Large intestine (tissue), 3 donors: ENCODE results near the gene KEL. TPM values are rescaled to one million over a fixed set of nuclear protein-coding genes. Genes with fewer than 3 reads are reported as not detected.

Source experiments
- DNase-seq, 2 donors: peaks; one replicate each; pipeline versions ENCODE4 v3.0.0 to v3.0.0-alpha.2; 2013
- H3K27ac ChIP-seq: one replicate; pipeline ENCODE4 v1.5.1; 2013; ENCODE audit warnings: low read length
- H3K27me3 ChIP-seq: 2 replicates; pipeline ENCODE4 v1.6.1; 2013; ENCODE audit warnings: low read length; ENCODE audit not compliant: control insufficient read depth, insufficient read depth
- H3K36me3 ChIP-seq: 2 replicates; pipeline ENCODE4 v1.6.1; 2013; ENCODE audit warnings: low read length; ENCODE audit not compliant: control insufficient read depth, insufficient read depth
- H3K4me1 ChIP-seq: one replicate; pipeline ENCODE4 v1.6.1; 2013; ENCODE audit warnings: low read length; ENCODE audit not compliant: control insufficient read depth, insufficient read depth
- H3K4me3 ChIP-seq: one replicate; pipeline ENCODE4 v1.5.1; 2013; ENCODE audit warnings: low read length
- H3K9me3 ChIP-seq: one replicate; pipeline ENCODE4 v1.6.1; 2013; ENCODE audit warnings: mild to moderate bottlenecking, low read depth, low read length, moderate library complexity; ENCODE audit not compliant: control insufficient read depth
- WGBS: methylation state at CpG from one replicate; pipeline ENCODE4 v1.1.5; 2013; ENCODE audit warnings: low lambda C conversion rate; ENCODE audit not compliant: insufficient coverage; 5-methylcytosine and 5-hydroxymethylcytosine counted together
- polyA plus RNA-seq: library from polyadenylated mRNA; unstranded; fragments of 120-200 nt; gene quantifications from one replicate; pipeline ENCODE4 v1.2.1, GENCODE V29; 2013

KEL gene
- polyA plus RNA-seq, 1 donor = 181 TPM

GRCh38 chr7:142962991-142963390 lies 828 bp upstream of the KEL start:
- no peak for DNase-seq
- peaks cover 6% of the 10 kb centered on the region for H3K4me1 ChIP-seq
- H3K9me3 ChIP-seq = no peaks in the 10 kb centered on the region
- no peaks in the 10 kb centered on the region for H3K27me3 ChIP-seq
- H3K27ac ChIP-seq = no peak overlapping the region
- no CpG with 5 or more reads among the region's 1 CpG for WGBS
- H3K4me3 ChIP-seq = no peak overlapping the region
- no peaks in the 10 kb centered on the region for H3K36me3 ChIP-seq

DNA sequence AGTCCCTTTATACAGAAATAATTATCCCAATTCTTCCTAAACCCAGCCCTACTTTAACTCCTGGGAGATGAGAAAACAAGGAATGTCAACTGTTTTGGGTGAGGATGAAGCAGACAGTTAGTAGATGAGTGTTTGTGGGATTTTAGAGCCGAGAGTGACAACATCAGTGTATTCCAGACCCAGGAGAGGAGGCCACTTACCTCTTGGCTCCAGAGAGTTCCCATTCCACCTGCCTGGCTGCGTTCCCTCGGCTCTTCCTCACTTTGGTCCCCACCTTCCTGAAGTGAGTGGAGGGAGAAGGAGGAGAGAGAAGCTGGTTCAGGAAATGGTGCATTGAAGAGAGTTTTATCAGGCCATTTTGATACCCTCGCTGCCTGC lies 579 bp downstream of the KEL start:
- no CpG with 5 or more reads among the region's 4 CpGs for WGBS

DNA sequence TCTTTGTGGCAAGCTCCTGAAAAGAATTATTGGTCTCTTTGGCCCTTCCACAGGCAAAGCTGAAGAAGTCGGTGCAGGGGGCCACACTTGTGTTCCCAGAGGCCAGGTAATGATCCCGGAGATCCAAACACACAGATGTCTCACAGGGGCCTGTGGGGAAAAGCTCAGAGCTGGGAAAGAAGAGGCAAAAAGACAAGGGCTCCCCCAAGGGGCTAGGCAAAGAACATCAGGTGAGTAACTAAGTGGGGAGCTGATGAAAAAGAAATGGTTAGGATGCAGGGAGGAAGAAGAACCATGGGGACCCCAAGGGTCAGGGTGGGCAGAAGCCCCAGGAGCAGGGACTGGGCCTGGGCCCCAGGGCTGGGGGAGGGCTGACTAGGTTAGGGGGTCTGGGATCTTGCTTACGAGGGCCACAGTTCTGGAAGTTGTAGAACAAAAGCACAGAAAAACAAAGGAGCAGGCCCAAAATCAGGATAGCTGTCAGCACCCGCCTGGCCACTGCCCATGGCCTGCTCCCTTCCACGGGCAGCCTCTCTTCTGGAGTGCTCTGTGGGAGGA lies 1.1 kb downstream of the KEL start:
- no peaks in the 10 kb centered on the region for H3K36me3 ChIP-seq
- H3K4me3 ChIP-seq = peak overlapping the region; percentile 41
- WGBS = 100% methylated on average over 1 of the region's 5 CpGs

More for the DNA sequence above, 579 bp downstream of the KEL start:
- Histone ChIP-seq H3K4me3 (peak overlapping the region; percentile 41), H3K27ac (peak overlapping the region; percentile 43), H3K9me3 (no peaks in the 10 kb centered on the region), H3K27me3 (no peaks in the 10 kb centered on the region), H3K4me1 (peaks cover 18% of the 10 kb centered on the region), H3K36me3 (no peaks in the 10 kb centered on the region)
- no peak for DNase-seq

GRCh38 chr7:142959202-142959601 lies 3.0 kb downstream of the KEL start:
- no peaks in the 10 kb centered on the region for H3K9me3 ChIP-seq
- H3K27me3 ChIP-seq = no peaks in the 10 kb centered on the region
- H3K4me3 ChIP-seq = no peak overlapping the region
- H3K27ac ChIP-seq = no peak overlapping the region
- H3K4me1 ChIP-seq = peaks cover 29% of the 10 kb centered on the region
- DNase-seq = no peak
- H3K36me3 ChIP-seq = peaks cover 1% of the 10 kb centered on the region

More for the DNA sequence above, 1.1 kb downstream of the KEL start:
- Histone ChIP-seq H3K27me3 (no peaks in the 10 kb centered on the region), H3K27ac (no peak overlapping the region), H3K4me1 (peaks cover 24% of the 10 kb centered on the region), H3K9me3 (no peaks in the 10 kb centered on the region)
- no peak for DNase-seq

- Histone ChIP-seq H3K27me3 (no peaks in the 10 kb centered on the region), H3K4me1 (peaks cover 29% of the 10 kb centered on the region), H3K36me3 (peaks cover 13% of the 10 kb centered on the region), H3K4me3 (no peak overlapping the region), H3K27ac (peak overlapping the region; percentile 64), H3K9me3 (no peaks in the 10 kb centered on the region)
- WGBS = no CpG with 5 or more reads among the region's 8 CpGs
- peak; percentile 32 to 47 for DNase-seq
Measured at GRCh38 chr7:142957723-142958122, 4.4 kb downstream of the KEL start.

GRCh38 chr7:142956951-142957623 lies 5.1 kb downstream of the KEL start:
- no CpG with 5 or more reads among the region's 3 CpGs for WGBS
- Histone ChIP-seq H3K36me3 (peaks cover 13% of the 10 kb centered on the region), H3K27me3 (no peaks in the 10 kb centered on the region), H3K27ac (peak overlapping the region; percentile 82), H3K4me1 (peaks cover 26% of the 10 kb centered on the region), H3K4me3 (no peak overlapping the region), H3K9me3 (no peaks in the 10 kb centered on the region)
- DNase-seq = peak; percentile 92 to 95

- peaks cover 13% of the 10 kb centered on the region for H3K36me3 ChIP-seq
- H3K9me3 ChIP-seq = no peaks in the 10 kb centered on the region
- DNase-seq = no peak
- H3K27ac ChIP-seq = no peak overlapping the region
- no peaks in the 10 kb centered on the region for H3K27me3 ChIP-seq
- H3K4me1 ChIP-seq = peaks cover 23% of the 10 kb centered on the region
- H3K4me3 ChIP-seq = no peak overlapping the region
Measured at GRCh38 chr7:142954680-142955268, 7.4 kb downstream of the KEL start.

DNA sequence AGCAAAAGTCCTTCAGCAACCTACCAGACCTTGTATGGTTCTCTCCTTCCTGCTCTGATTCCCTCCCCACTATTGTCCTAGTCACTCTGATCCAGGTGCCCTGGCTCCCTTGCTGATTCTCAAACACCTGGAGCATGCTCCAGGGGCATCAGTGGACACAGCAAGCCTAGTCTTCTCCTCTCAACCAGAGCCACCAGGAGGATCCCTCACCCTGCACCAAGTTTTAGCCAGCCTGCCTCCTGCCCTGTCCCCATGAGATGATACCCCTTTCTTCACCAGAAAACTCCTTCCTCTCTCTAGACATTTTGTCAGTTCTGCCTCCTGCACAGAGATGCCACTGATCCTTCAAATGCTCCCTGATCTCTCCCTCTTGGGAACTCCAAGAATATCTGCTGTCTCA lies 11.9 kb downstream of the KEL start:
- Histone ChIP-seq H3K27ac (no peak overlapping the region), H3K4me3 (no peak overlapping the region), H3K27me3 (no peaks in the 10 kb centered on the region), H3K9me3 (no peaks in the 10 kb centered on the region), H3K4me1 (no peaks in the 10 kb centered on the region), H3K36me3 (peaks cover 13% of the 10 kb centered on the region)
- DNase-seq = no peak

DNA sequence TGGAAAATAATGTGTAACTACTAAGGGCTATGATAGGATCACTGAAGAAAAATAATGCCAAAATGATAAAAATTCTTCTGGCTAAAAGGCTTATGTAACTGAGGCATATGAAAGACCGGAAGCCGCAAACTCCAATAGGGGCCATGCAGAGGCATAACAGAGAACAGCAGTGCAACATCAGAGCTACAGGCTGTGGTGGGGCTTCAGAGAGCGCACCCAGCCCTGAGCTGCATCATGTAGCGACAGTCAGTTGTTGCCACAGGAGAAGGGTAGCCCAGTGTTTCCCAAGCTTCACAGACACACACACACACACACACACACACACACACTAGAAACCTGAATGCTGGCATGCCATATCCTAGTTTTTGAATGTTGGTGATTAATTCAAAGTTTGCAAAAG lies 13.6 kb downstream of the KEL start:
- Histone ChIP-seq H3K4me1 (no peaks in the 10 kb centered on the region), H3K27me3 (no peaks in the 10 kb centered on the region), H3K27ac (no peak overlapping the region), H3K36me3 (peaks cover 6% of the 10 kb centered on the region), H3K9me3 (no peaks in the 10 kb centered on the region), H3K4me3 (no peak overlapping the region)
- DNase-seq = no peak
- WGBS = no CpG with 5 or more reads among the region's 4 CpGs

GRCh38 chr7:142945001-142945400 lies 17.2 kb downstream of the KEL start:
- H3K27ac ChIP-seq = no peak overlapping the region
- no peak overlapping the region for H3K4me3 ChIP-seq
- no peaks in the 10 kb centered on the region for H3K27me3 ChIP-seq
- peaks cover 3% of the 10 kb centered on the region for H3K36me3 ChIP-seq
- H3K4me1 ChIP-seq = no peaks in the 10 kb centered on the region
- no CpG with 5 or more reads among the region's 3 CpGs for WGBS
- DNase-seq = no peak
- H3K9me3 ChIP-seq = no peaks in the 10 kb centered on the region
